Psoas muscle (tissue), 8 donors: ENCODE measurements around the gene IPO8. TPM values are rescaled to one million over a fixed set of nuclear protein-coding genes. Genes with fewer than 3 reads are reported as not detected.
A peak's percentile ranks its signal among the peaks of the same experiment; 100 is the strongest.
"Not testable (repeated sequence)": the region's sequence is repeated elsewhere in the genome, so short reads cannot be mapped to it uniquely, and the experiment has no call there.

Source experiments
- ATAC-seq, 4 donors: fragments of 200-7000 bp; cut with Tn5 transposase; one replicate each; pipeline ENCODE4 v1.9.1; 2020; ENCODE audit warnings: moderate library complexity in 3 of 4, mild to moderate bottlenecking in 2 of 4
- DNase-seq, 2 donors: peaks; one replicate each; pipeline ENCODE4 v3.0.0-alpha.2; 2020
- H3K27ac ChIP-seq: fragments of 200-600 bp; one replicate; pipeline ENCODE4 v1.8.0; 2022
- H3K27me3 ChIP-seq, 3 donors: fragments of 200-600 bp in 1 of 3; one replicate each; pipeline versions ENCODE4 v1.6.1 to v1.8.0; 2013 to 2022; ENCODE audit warnings: low read length in 2 of 3, mild to moderate bottlenecking in 2 of 3, moderate library complexity in 1 of 3; ENCODE audit not compliant: insufficient read depth in 3 of 3
- H3K36me3 ChIP-seq, 2 donors: fragments of 200-600 bp in 1 of 2; one replicate each; pipeline versions ENCODE4 v1.6.1 to v1.8.0; 2013 to 2022; ENCODE audit warnings: low read depth in 1 of 2, mild to moderate bottlenecking in 1 of 2, moderate library complexity in 1 of 2; ENCODE audit not compliant: insufficient read depth in 1 of 2
- H3K4me1 ChIP-seq: fragments of 200-600 bp; one replicate; pipeline ENCODE4 v1.8.0; 2022
- H3K4me3 ChIP-seq: fragments of 200-600 bp; one replicate; pipeline ENCODE4 v1.8.0; 2022; ENCODE audit warnings: mild to moderate bottlenecking
- H3K9me3 ChIP-seq: fragments of 200-600 bp; one replicate; pipeline ENCODE4 v1.8.0; 2022
- WGBS, 3 donors: extraction: QIAGEN DNeasy Blood & Tissue Kit; methylation state at CpG; one replicate each; pipeline versions ENCODE4 v1.1.6 to v1.1.7; 2013; 5-methylcytosine and 5-hydroxymethylcytosine counted together
- intact Hi-C, 2 donors: fragments of 100-400 bp; cut with DNase I; formaldehyde crosslinking; loops; one replicate each; pipeline versions ENCODE4 v1.11.0 to v1.14.2; 2022
- polyA plus RNA-seq, 3 donors: library from polyadenylated mRNA; stranded (reverse); fragments of 200-250 nt; gene quantifications; one replicate each; pipeline ENCODE4 v1.2.3, GENCODE V29; 2013
- total RNA-seq, 4 donors: library from RNA; stranded (reverse); fragmentation: NEBNext Ultra II Directional in 2 of 4; extraction: Animal tissue kit (Norgen Biotek cat#: 25700) in 2 of 4; gene quantifications; one replicate each; pipeline versions ENCODE4 v1.2.1 to v1.2.4, GENCODE V29; 2021 to 2023
- TF ChIP-seq, protein P1 (sequence below): fragments of 200-600 bp; IDR thresholded peaks from one replicate; pipeline ENCODE4 v1.8.0; 2022; ENCODE audit warnings: antibody characterized with exemption
- donor health status: healthy with polysubstance abuse.
- donor health status: DM: no; HTN: no; CAD: no; lungs with moderate emphysema.
- donor health status: Bipolar disorder and iron deficiency.
- donor health status: healthy.
- donor health status: DM: yes; HTN: yes; CAD: no.
- donor health status: DM: no; HTN: no; CAD: no.
- donor health status: DM: no; HTN: no; CAD: no.
- donor health status: DM: yes; HTN: yes; CAD: no.

IPO8 gene
- total and polyA plus RNA-seq, 7 donors = 9.8 to 37.2 (median 22.8) TPM

DNA sequence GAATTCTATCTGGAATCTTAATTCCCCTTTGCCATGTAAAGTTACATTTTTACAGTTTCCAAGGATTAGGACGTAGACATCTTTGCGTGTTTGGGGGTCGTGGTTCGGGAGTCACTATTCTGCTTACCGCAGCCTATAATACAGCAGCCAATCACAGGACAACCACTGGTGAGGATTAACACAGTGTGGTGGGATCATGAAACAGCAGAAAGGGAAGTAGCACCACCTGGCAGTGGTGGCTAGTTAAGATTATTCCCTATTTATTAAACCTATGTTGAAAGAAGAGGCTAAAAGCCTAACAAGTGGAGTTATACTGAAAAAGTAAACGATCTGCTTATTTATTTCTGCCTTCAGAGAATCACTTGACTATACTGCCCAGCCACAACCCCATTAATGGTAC, 71.7 kb downstream of the IPO8 start:
- Histone ChIP-seq H3K4me1 (no peaks in the 10 kb centered on the region), H3K9me3 (no peaks in the 10 kb centered on the region), H3K27me3 (no peaks in the 10 kb centered on the region), H3K4me3 (no peak overlapping the region), H3K36me3 (peaks cover 0 to 27% of the 10 kb centered on the region in 2 donors), H3K27ac (no peak overlapping the region)
- 87 to 89% (median 89%) methylated on average over 6 of the region's 6 CpGs for WGBS, 3 donors
- ATAC-seq (no peak), DNase-seq (no peak)
- TF ChIP-seq, protein P1, sequence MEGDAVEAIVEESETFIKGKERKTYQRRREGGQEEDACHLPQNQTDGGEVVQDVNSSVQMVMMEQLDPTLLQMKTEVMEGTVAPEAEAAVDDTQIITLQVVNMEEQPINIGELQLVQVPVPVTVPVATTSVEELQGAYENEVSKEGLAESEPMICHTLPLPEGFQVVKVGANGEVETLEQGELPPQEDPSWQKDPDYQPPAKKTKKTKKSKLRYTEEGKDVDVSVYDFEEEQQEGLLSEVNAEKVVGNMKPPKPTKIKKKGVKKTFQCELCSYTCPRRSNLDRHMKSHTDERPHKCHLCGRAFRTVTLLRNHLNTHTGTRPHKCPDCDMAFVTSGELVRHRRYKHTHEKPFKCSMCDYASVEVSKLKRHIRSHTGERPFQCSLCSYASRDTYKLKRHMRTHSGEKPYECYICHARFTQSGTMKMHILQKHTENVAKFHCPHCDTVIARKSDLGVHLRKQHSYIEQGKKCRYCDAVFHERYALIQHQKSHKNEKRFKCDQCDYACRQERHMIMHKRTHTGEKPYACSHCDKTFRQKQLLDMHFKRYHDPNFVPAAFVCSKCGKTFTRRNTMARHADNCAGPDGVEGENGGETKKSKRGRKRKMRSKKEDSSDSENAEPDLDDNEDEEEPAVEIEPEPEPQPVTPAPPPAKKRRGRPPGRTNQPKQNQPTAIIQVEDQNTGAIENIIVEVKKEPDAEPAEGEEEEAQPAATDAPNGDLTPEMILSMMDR = no peak
- intact Hi-C loops = no loop called here

DNA sequence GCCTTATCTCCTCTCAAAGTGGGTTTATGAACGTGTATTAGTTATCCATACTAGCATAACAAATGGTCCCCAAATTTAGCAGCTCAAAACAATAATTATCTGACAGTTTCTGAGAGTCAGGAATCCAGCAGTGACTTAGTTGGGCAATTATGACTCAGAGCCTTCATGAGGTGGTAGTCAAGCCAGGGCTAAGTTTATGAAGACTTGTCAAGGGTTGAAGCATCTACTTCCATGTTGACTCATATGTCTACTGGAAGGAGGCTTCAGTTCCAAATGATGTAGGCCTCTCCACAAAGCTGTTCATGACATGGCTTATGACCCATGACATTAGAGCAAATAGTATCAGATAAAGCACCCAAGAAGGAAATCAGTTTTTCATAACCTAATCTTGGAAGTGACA, 73.2 kb downstream of the IPO8 start:
- H3K27me3 ChIP-seq = no peaks in the 10 kb centered on the region
- H3K9me3 ChIP-seq = no peaks in the 10 kb centered on the region
- peak overlapping the region; percentile 19 for H3K27ac ChIP-seq
- intact Hi-C loops = no loop called here
- H3K4me1 ChIP-seq = no peaks in the 10 kb centered on the region
- DNase-seq (no peak), ATAC-seq (peak; percentile 72 to 88 (median 78))
- peaks cover 0 to 13% of the 10 kb centered on the region in 2 donors for H3K36me3 ChIP-seq
- WGBS, 3 donors = 89 to 94% (median 91%) methylated on average over 1 of the region's 1 CpG
- no peak overlapping the region for H3K4me3 ChIP-seq
- TF ChIP-seq, protein P1 = no peak

DNA sequence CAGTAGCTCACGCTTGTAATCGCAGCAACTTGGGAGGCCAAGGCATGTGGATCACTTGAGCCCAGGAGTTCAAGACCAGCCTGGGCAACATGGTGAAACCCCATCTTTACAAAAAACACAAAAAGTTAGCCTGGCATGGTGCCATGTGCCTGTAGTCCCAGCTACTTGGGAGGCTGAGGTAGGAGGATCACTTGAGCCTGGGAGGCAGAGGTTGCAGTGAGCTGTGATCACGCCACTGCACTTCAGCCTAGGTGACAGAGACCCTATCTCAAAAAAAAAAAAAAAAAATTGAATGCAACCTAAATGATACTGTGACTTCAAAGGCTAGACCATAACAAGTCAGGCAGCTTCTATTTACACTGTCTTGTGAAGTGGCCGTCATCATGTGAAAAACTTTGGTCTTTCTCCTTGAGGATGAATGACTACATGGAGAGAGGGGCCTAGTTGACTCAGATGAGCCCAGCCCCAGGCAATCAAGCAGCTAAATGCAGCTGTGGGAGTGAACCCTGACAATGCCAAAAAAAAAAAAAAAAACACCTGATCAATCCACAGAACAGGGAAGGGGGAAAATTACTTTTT, 73.9 kb downstream of the IPO8 start:
- H3K9me3 ChIP-seq, H3K27ac ChIP-seq, H3K27me3 ChIP-seq, intact Hi-C loops, H3K4me3 ChIP-seq, ATAC-seq, H3K4me1 ChIP-seq, DNase-seq: not testable (repeated sequence)
- 93 to 99% (median 98%) methylated on average over 4 of the region's 4 CpGs for WGBS, 3 donors
- H3K36me3 ChIP-seq = peaks cover 0 to 13% of the 10 kb centered on the region in 2 donors

DNA sequence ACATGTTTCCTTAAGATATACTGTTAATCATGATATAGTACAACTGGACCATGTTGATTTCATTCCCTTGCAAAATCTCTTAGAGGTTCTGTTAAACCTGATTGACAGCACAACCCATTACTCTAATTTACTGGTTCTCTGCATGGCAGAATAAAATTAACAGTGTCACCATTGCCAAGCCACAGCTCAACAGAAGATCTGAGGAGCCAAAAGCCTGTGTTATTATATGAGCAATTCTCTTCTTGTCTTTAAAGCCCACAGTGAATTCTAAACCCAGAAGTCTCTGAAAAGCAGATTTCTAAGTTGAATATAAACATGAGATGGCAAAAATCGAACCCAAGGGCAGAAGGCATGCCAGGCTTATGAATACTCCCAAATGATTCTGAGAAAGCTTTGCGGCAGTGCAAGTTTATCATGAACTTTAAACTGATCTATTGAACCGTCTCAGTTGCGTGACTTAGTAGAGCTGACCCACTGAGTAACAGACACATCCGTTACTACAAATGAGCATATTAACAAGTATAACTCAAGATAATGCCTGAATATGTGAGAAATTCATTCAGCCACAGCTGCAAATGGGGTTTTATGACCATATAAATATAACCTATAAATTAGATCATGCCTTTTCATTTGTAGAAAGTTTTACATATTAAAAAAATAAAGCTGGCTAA, 78.2 kb downstream of the IPO8 start:
- no peak for DNase-seq
- Histone ChIP-seq H3K36me3 (peaks cover 0 to 3% of the 10 kb centered on the region in 2 donors), H3K4me1 (no peaks in the 10 kb centered on the region), H3K27me3 (no peaks in the 10 kb centered on the region), H3K9me3 (no peaks in the 10 kb centered on the region), H3K27ac (no peak overlapping the region), H3K4me3 (no peak overlapping the region)
- no peak for ATAC-seq
- intact Hi-C loops = no loop called here
- TF ChIP-seq, protein P1 = no peak
- 61 to 72% (median 64%) methylated on average over 5 of the region's 5 CpGs for WGBS, 3 donors

DNA sequence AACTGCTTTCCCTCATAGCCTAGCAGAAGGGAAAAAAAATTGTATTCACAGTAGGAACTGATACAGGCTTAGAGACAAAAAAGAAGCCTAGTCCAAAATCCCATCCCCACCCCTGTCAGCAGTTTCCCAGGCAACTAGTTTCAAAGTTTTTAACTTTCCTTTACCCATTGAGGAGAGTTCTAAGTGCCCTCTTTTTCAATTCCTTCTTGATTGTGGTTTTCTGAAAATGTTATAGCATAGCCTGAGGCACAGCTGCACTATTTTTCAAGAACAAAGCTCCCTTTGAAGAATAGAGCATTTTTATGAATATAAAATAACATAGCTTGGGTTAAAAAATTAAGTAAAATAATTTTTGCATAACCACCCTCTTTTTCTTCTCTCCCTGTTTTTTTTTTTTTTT, 81.6 kb downstream of the IPO8 start:
- DNase-seq (no peak), ATAC-seq (no peak)
- intact Hi-C loops = no loop called here
- H3K9me3 ChIP-seq = peaks cover 5% of the 10 kb centered on the region
- TF ChIP-seq, protein P1 = no peak
- no peak overlapping the region for H3K4me3 ChIP-seq
- no peaks in the 10 kb centered on the region for H3K27me3 ChIP-seq
- H3K27ac ChIP-seq = no peak overlapping the region
- no peaks in the 10 kb centered on the region for H3K36me3 ChIP-seq
- H3K4me1 ChIP-seq = no peaks in the 10 kb centered on the region
